Neuronal stem cell (in vitro differentiated cells): Measurements from ENCODE around the gene SLC37A1.
A peak's percentile ranks its signal among the peaks of the same experiment; 100 is the strongest.

Experiments
- DNase-seq: peaks from one replicate; pipeline ENCODE4 v3.0.0-alpha.2; 2013; ENCODE audit warnings: low spot score
- H2AFZ ChIP-seq: one replicate; pipeline ENCODE4 v1.6.1; 2013; ENCODE audit warnings: mild to moderate bottlenecking, low read length, inconsistent platforms
- H2AK5ac ChIP-seq: 2 replicates; pipeline ENCODE4 v1.6.1; 2013; ENCODE audit warnings: low read depth, mild to moderate bottlenecking, inconsistent platforms, low read length, moderate library complexity, mixed read lengths
- H2BK120ac ChIP-seq: 2 replicates; pipeline ENCODE4 v1.6.1; 2013; ENCODE audit warnings: low read depth, mild to moderate bottlenecking, inconsistent platforms, low read length, moderate library complexity, mixed read lengths
- H2BK12ac ChIP-seq: one replicate; pipeline ENCODE4 v1.6.1; 2013; ENCODE audit warnings: low read length, inconsistent platforms
- H2BK15ac ChIP-seq: 2 replicates; pipeline ENCODE4 v1.6.1; 2013; ENCODE audit warnings: mild to moderate bottlenecking, low read length, inconsistent platforms, mixed read lengths
- H2BK5ac ChIP-seq: one replicate; pipeline ENCODE4 v1.6.1; 2013; ENCODE audit warnings: inconsistent platforms, mild to moderate bottlenecking, low read length, moderate library complexity
- H3K14ac ChIP-seq: one replicate; pipeline ENCODE4 v1.6.1; 2013; ENCODE audit warnings: low read length, inconsistent platforms
- H3K18ac ChIP-seq: 2 replicates; pipeline ENCODE4 v1.6.1; 2013; ENCODE audit warnings: low read length, inconsistent platforms
- H3K23ac ChIP-seq: 2 replicates; pipeline ENCODE4 v1.6.1; 2013; ENCODE audit warnings: low read depth, mild to moderate bottlenecking, mixed read lengths, low read length, inconsistent platforms; ENCODE audit not compliant: poor library complexity
- H3K27ac ChIP-seq: replicated peaks from 3 replicates; pipeline ENCODE4 v1.5.1; 2013; ENCODE audit warnings: low read length, inconsistent platforms
- H3K27me3 ChIP-seq, 3 experiments: 2 replicates each; pipeline ENCODE4 v1.6.1; 2013; ENCODE audit warnings: low read length in 3 of 3, mild to moderate bottlenecking in 2 of 3, inconsistent platforms in 1 of 3, low read depth in 1 of 3, mixed read lengths in 1 of 3, moderate library complexity in 1 of 3; ENCODE audit not compliant: control insufficient read depth in 3 of 3, insufficient read depth in 3 of 3
- H3K36me3 ChIP-seq, 2 donors: replicated peaks in 1 of 2; 2 replicates each; pipeline ENCODE4 v1.6.1; 2013; ENCODE audit warnings: low read length in 2 of 2; ENCODE audit not compliant: control insufficient read depth in 2 of 2, insufficient read depth in 2 of 2
- H3K4ac ChIP-seq: 2 replicates; pipeline ENCODE4 v1.6.1; 2013; ENCODE audit warnings: inconsistent platforms, mild to moderate bottlenecking, low read length, moderate library complexity
- H3K4me1 ChIP-seq, 2 donors: 1 replicate in 1 of 2; 2 replicates in 1 of 2; pipeline ENCODE4 v1.6.1; 2013; ENCODE audit warnings: low read length in 2 of 2, low read depth in 1 of 2; ENCODE audit not compliant: control insufficient read depth in 2 of 2, insufficient read depth in 1 of 2
- H3K4me2 ChIP-seq: one replicate; pipeline ENCODE4 v1.6.1; 2013; ENCODE audit warnings: mild to moderate bottlenecking, low read length, inconsistent platforms; ENCODE audit not compliant: insufficient read depth, poor library complexity, severe bottlenecking
- H3K4me3 ChIP-seq, 2 donors: 2 replicates each; pipeline ENCODE4 v1.5.1; 2013; ENCODE audit warnings: low read length in 2 of 2, mild to moderate bottlenecking in 2 of 2, inconsistent platforms in 1 of 2, moderate library complexity in 1 of 2
- H3K79me1 ChIP-seq: one replicate; pipeline ENCODE4 v1.6.1; 2013; ENCODE audit warnings: low read depth, mild to moderate bottlenecking, inconsistent platforms, low read length, moderate library complexity
- H3K9ac ChIP-seq: one replicate; pipeline ENCODE4 v1.6.1; 2013; ENCODE audit warnings: mild to moderate bottlenecking, low read depth, low read length, inconsistent platforms; ENCODE audit not compliant: poor library complexity
- H3K9me3 ChIP-seq, 2 donors: replicated peaks in 1 of 2; 2 replicates each; pipeline versions ENCODE3 to v1.6.1; 2013; ENCODE audit warnings: low read length in 2 of 2, mild to moderate bottlenecking in 2 of 2, inconsistent platforms in 1 of 2, low read depth in 1 of 2, mixed read lengths in 1 of 2, moderate library complexity in 1 of 2; ENCODE audit not compliant: control insufficient read depth in 2 of 2, insufficient read depth in 1 of 2
- H4K8ac ChIP-seq: one replicate; pipeline ENCODE4 v1.6.1; 2013; ENCODE audit warnings: low read depth, mild to moderate bottlenecking, inconsistent platforms, low read length, moderate library complexity
- H4K91ac ChIP-seq: one replicate; pipeline ENCODE4 v1.6.1; 2013; ENCODE audit warnings: low read length, low read depth, mild to moderate bottlenecking, inconsistent platforms; ENCODE audit not compliant: poor library complexity
- WGBS, 2 donors: extraction: QIAGEN DNeasy Blood & Tissue Kit; methylation state at CpG; one replicate each; pipeline ENCODE4 v1.1.7; 2013; ENCODE audit warnings: missing lambda C conversion rate in 2 of 2, mixed read lengths in 1 of 2; ENCODE audit not compliant: insufficient read length in 2 of 2, insufficient replicate concordance in 1 of 2; ENCODE audit errors: extremely low coverage in 2 of 2; 5-methylcytosine and 5-hydroxymethylcytosine counted together

SLC37A1 gene

GRCh38 chr21:42563686-42564085 is 50.0 kb downstream of the SLC37A1 start:
- Histone ChIP-seq H3K27ac (no peak overlapping the region), H3K18ac (no peak overlapping the region), H3K4ac (no peak overlapping the region), H3K14ac (no peak overlapping the region), H2BK120ac (no peak overlapping the region), H2AFZ (no peak overlapping the region), H3K23ac (no peak overlapping the region), H4K8ac (no peak overlapping the region), H2BK5ac (no peak overlapping the region), H3K4me1 (no peaks in the 10 kb centered on the region), H4K91ac (no peak overlapping the region), H3K4me2 (no peak overlapping the region), H3K27me3 (peaks cover 0 to 6% (median 1%) of the 10 kb centered on the region in 3 experiments), H2BK15ac (no peak overlapping the region), H2AK5ac (no peak overlapping the region), H3K79me1 (no peaks in the 10 kb centered on the region), H3K36me3 (peaks cover 0 to 4% of the 10 kb centered on the region in 2 donors), H3K9ac (no peak overlapping the region), H3K9me3 (no peaks in the 10 kb centered on the region), H3K4me3 (no peak overlapping the region), H2BK12ac (no peak overlapping the region)
- no peak for DNase-seq
- WGBS, 2 donors, result no CpG with 5 or more reads among the region's 14 CpGs

GRCh38 chr21:42564561-42564971 is 50.9 kb downstream of the SLC37A1 start:
- Histone ChIP-seq H3K18ac (no peak overlapping the region), H2BK5ac (no peak overlapping the region), H3K14ac (no peak overlapping the region), H3K4me1 (no peaks in the 10 kb centered on the region), H3K4me3 (no peak overlapping the region), H2AK5ac (peak overlapping the region; percentile 3), H3K27ac (no peak overlapping the region), H3K36me3 (peaks cover 0 to 3% of the 10 kb centered on the region in 2 donors), H3K9me3 (no peaks in the 10 kb centered on the region), H3K23ac (peak overlapping the region; percentile 36), H3K27me3 (peaks cover 0 to 6% (median 1%) of the 10 kb centered on the region in 3 experiments), H3K79me1 (no peaks in the 10 kb centered on the region), H2BK15ac (no peak overlapping the region), H3K4ac (no peak overlapping the region), H3K4me2 (no peak overlapping the region), H3K9ac (peak overlapping the region; percentile 2), H2BK120ac (no peak overlapping the region), H2AFZ (no peak overlapping the region), H4K8ac (no peak overlapping the region), H4K91ac (no peak overlapping the region), H2BK12ac (no peak overlapping the region)
- no CpG with 5 or more reads among the region's 17 CpGs for WGBS, 2 donors
- no peak for DNase-seq

GRCh38 chr21:42565206-42565810 is 51.7 kb downstream of the SLC37A1 start:
- Histone ChIP-seq H3K4me1 (peaks cover 1 to 2% of the 10 kb centered on the region in 2 donors), H3K9me3 (no peaks in the 10 kb centered on the region), H2BK120ac (no peak overlapping the region), H3K36me3 (peaks cover 0 to 3% of the 10 kb centered on the region in 2 donors), H2BK12ac (no peak overlapping the region), H3K27ac (no peak overlapping the region), H2BK15ac (no peak overlapping the region), H2AK5ac (peak overlapping the region; percentile 3), H3K9ac (no peak overlapping the region), H3K79me1 (no peaks in the 10 kb centered on the region), H2AFZ (no peak overlapping the region), H2BK5ac (no peak overlapping the region), H4K91ac (no peak overlapping the region), H3K14ac (no peak overlapping the region), H4K8ac (no peak overlapping the region), H3K18ac (no peak overlapping the region), H3K27me3 (peaks cover 0 to 6% (median 1%) of the 10 kb centered on the region in 3 experiments), H3K4me3 (no peak overlapping the region), H3K4ac (no peak overlapping the region), H3K4me2 (no peak overlapping the region), H3K23ac (no peak overlapping the region)
- WGBS, 2 donors, result no CpG with 5 or more reads among the region's 16 CpGs
- DNase-seq, result no peak

- no peak overlapping the region for H2BK5ac ChIP-seq
- H3K36me3 ChIP-seq, result peaks cover 0 to 3% of the 10 kb centered on the region in 2 donors
- H2BK15ac ChIP-seq, result no peak overlapping the region
- H3K4me2 ChIP-seq, result no peak overlapping the region
- H3K4ac ChIP-seq, result no peak overlapping the region
- no peak overlapping the region for H4K91ac ChIP-seq
- H3K4me1 ChIP-seq, result peaks cover 6 to 8% of the 10 kb centered on the region in 2 donors
- WGBS, 2 donors, result no CpG with 5 or more reads among the region's 13 CpGs
- H2BK12ac ChIP-seq, result no peak overlapping the region
- no peak overlapping the region for H3K4me3 ChIP-seq
- H2AFZ ChIP-seq, result no peak overlapping the region
- no peak overlapping the region for H3K18ac ChIP-seq
- no peak overlapping the region for H4K8ac ChIP-seq
- H2BK120ac ChIP-seq, result no peak overlapping the region
- no peaks in the 10 kb centered on the region for H3K9me3 ChIP-seq
- no peak overlapping the region for H3K27ac ChIP-seq
- H3K14ac ChIP-seq, result no peak overlapping the region
- no peaks in the 10 kb centered on the region for H3K79me1 ChIP-seq
- DNase-seq, result no peak
- no peak overlapping the region for H3K9ac ChIP-seq
- no peak overlapping the region for H2AK5ac ChIP-seq
- no peak overlapping the region for H3K23ac ChIP-seq
- peaks cover 0 to 6% (median 0%) of the 10 kb centered on the region in 3 experiments for H3K27me3 ChIP-seq
These were observed 52.4 kb downstream of the SLC37A1 start for GRCh38 chr21:42565886-42566523.
